Daoy (cell line): ENCODE results near the gene DFFB. TPM values are rescaled to one million over a fixed set of nuclear protein-coding genes. Genes with fewer than 3 reads are reported as not detected.

Source experiments
- DNase-seq: peaks from one replicate; pipeline ENCODE4 v3.0.0-alpha.2; 2015; ENCODE audit warnings: low read depth
- total RNA-seq: library from RNA; depleted of rRNA; stranded (reverse); fragments of >200 nt; shearing (Covaris generic); gene quantifications from 2 replicates; pipeline ENCODE4 v1.2.3, GENCODE V29; 2014

Gene DFFB
- total RNA-seq, 1 experiment from 2014 or later = 7.4 TPM

- no peak for DNase-seq
These were observed 28.9 kb upstream of the DFFB start for GRCh38 chr1:3828391-3828790.

GRCh38 chr1:3831689-3832088 lies 25.6 kb upstream of the DFFB start:
- no peak for DNase-seq

GRCh38 chr1:3834701-3835100 lies 22.6 kb upstream of the DFFB start:
- no peak for DNase-seq

- DNase-seq = peak; percentile 82
These were observed 20.9 kb upstream of the DFFB start for GRCh38 chr1:3836421-3836820.

- no peak for DNase-seq
These were observed 20.1 kb upstream of the DFFB start for GRCh38 chr1:3837200-3837599.

GRCh38 chr1:3837685-3838084 lies 19.6 kb upstream of the DFFB start:
- DNase-seq = no peak

- no peak for DNase-seq
These were observed 18.5 kb upstream of the DFFB start for GRCh38 chr1:3838788-3839187.

GRCh38 chr1:3841491-3841890 lies 15.8 kb upstream of the DFFB start:
- DNase-seq = no peak

- DNase-seq = no peak
These were observed 14.4 kb upstream of the DFFB start for GRCh38 chr1:3842912-3843311.

- no peak for DNase-seq
These were observed 10.7 kb upstream of the DFFB start for GRCh38 chr1:3846541-3846940.

GRCh38 chr1:3847081-3847480 lies 10.2 kb upstream of the DFFB start:
- no peak for DNase-seq

GRCh38 chr1:3850857-3851256 lies 6.4 kb upstream of the DFFB start:
- no peak for DNase-seq

- no peak for DNase-seq
These were observed 6.0 kb upstream of the DFFB start for GRCh38 chr1:3851292-3851691.

- DNase-seq = no peak
These were observed 5.2 kb upstream of the DFFB start for GRCh38 chr1:3852091-3852490.

GRCh38 chr1:3852711-3853485 lies 4.4 kb upstream of the DFFB start:
- DNase-seq = no peak

GRCh38 chr1:3857791-3858129 lies 484 bp downstream of the DFFB start:
- DNase-seq = no peak

- no peak for DNase-seq
These were observed 1.1 kb downstream of the DFFB start for GRCh38 chr1:3858231-3858981.

GRCh38 chr1:3863231-3863935 lies 6.1 kb downstream of the DFFB start:
- DNase-seq = no peak

GRCh38 chr1:3864884-3865283 lies 7.6 kb downstream of the DFFB start:
- no peak for DNase-seq

- DNase-seq = no peak
These were observed 8.4 kb downstream of the DFFB start for GRCh38 chr1:3865606-3866160.

- DNase-seq = no peak
These were observed 11.3 kb downstream of the DFFB start for GRCh38 chr1:3868464-3869006.

- peak; percentile 56 for DNase-seq
These were observed 12.6 kb downstream of the DFFB start for GRCh38 chr1:3869751-3870301.
